GM18520 (cell line): ENCODE measurements around the gene ACTMAP.

ENCODE experiments used
- ATAC-seq: cut with Tn5 transposase; IDR thresholded peaks from one replicate; pipeline ENCODE4 v1.9.1; 2021; ENCODE audit not compliant: unreplicated experiment

Gene ACTMAP

GRCh38 chr19:40721936-40722661 is 28.2 kb downstream of the ACTMAP start:
- ATAC-seq, result no peak

- no peak for ATAC-seq
Observed at GRCh38 chr19:40721140-40721486, 29.2 kb downstream of the ACTMAP start.

GRCh38 chr19:40719414-40719894 is 30.8 kb downstream of the ACTMAP start:
- ATAC-seq, result no peak

- no peak for ATAC-seq
Observed at GRCh38 chr19:40718774-40719391, 31.4 kb downstream of the ACTMAP start.

- no peak for ATAC-seq
Observed at GRCh38 chr19:40717880-40718773, 32.1 kb downstream of the ACTMAP start.

- ATAC-seq, result no peak
Observed at GRCh38 chr19:40717325-40717879, 32.9 kb downstream of the ACTMAP start.

- ATAC-seq, result peak; percentile 68
Observed at GRCh38 chr19:40716482-40717324, 33.6 kb downstream of the ACTMAP start, which contains the start of the genes COQ8B and ITPKC. Gene COQ8B (minus strand): TSS chr19:40716886. CDS start chr19:40714632, 2,254 bp downstream. Gene ITPKC (plus strand): TSS chr19:40717112. CDS start chr19:40717136, 24 bp downstream.

- no peak for ATAC-seq
Observed at GRCh38 chr19:40716031-40716481, 34.2 kb downstream of the ACTMAP start.

- peak; percentile 41 for ATAC-seq
Observed at GRCh38 chr19:40714441-40715299, 35.6 kb downstream of the ACTMAP start.

- ATAC-seq, result no peak
Observed at GRCh38 chr19:40713939-40714338, 36.3 kb downstream of the ACTMAP start.

GRCh38 chr19:40709817-40710216 is 40.5 kb downstream of the ACTMAP start:
- ATAC-seq, result no peak

- ATAC-seq, result no peak
Observed at GRCh38 chr19:40707615-40708014, 42.7 kb downstream of the ACTMAP start.

GRCh38 chr19:40705950-40706619 is 44.2 kb downstream of the ACTMAP start:
- ATAC-seq, result no peak

GRCh38 chr19:40705362-40705651 is 45.0 kb downstream of the ACTMAP start:
- no peak for ATAC-seq

GRCh38 chr19:40704491-40705361 is 45.6 kb downstream of the ACTMAP start:
- ATAC-seq, result no peak

GRCh38 chr19:40703029-40703755 is 47.1 kb downstream of the ACTMAP start:
- no peak for ATAC-seq

- ATAC-seq, result no peak
Observed at GRCh38 chr19:40702337-40703012, 47.8 kb downstream of the ACTMAP start.
